ENCODE measurements around the gene PTPRQ. TPM values are rescaled to one million over a fixed set of nuclear protein-coding genes. Genes with fewer than 3 reads are reported as not detected.

Gene PTPRQ
- total RNA-seq, 4 donors from 2014 or later, result 1.8 to 12.8 (median 3.4) TPM

DNA sequence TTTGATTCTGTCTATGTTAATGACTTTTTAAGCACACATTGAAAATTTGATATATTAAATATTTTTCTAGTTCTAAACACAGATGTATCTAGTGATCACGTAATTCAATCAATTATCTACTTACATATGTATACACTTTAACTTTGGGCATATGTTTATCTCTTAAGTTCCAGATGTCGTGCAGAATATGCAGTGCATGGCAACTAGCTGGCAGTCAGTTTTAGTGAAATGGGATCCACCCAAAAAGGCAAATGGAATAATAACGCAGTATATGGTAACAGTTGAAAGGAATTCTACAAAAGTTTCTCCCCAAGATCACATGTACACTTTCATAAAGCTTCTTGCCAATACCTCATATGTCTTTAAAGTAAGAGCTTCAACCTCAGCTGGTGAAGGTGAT, 105.3 kb downstream of the PTPRQ start:
- 94 to 95% methylated on average over 3 of the region's 3 CpGs for WGBS, 2 donors
- H3K4me3 ChIP-seq, result no peak overlapping the region

DNA sequence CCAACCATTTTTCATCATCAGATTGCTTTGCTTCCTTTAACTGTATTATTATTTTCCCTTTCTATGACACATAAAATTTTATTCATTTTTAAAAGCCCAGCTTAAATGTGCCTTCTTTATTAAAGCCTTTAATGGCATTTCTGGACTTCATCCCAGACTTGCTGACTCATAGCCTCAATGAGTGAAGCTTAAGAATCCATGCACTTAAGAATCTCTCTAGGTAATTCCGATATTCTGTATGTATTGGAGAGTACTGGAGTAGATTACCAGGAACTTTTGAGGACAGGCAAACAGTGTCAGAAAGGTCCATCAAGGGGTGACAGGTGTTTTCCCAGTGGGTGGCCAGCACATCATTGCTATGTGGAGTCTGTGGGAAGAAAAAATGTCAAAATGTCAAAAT, 107.9 kb downstream of the PTPRQ start:
- no peaks in the 10 kb centered on the region for H3K9me3 ChIP-seq
- peaks cover 0 to 5% (median 0%) of the 10 kb centered on the region in 4 donors for H3K4me1 ChIP-seq
- no peak overlapping the region for H3K27ac ChIP-seq
- WGBS, 2 donors, result 10 to 21% methylated on average over 1 of the region's 1 CpG
- TF ChIP-seq EP300 (IDR thresholded peaks at IDR 0.05) (no peak), POLR2A (IDR thresholded peaks at IDR 0.05) (no peak)
- no peak for DNase-seq (ENCODE audit: low spot score in 2 of 2)
- H3K27me3 ChIP-seq, result no peaks in the 10 kb centered on the region
- H3K4me3 ChIP-seq, result no peak overlapping the region
- H3K36me3 ChIP-seq, result no peaks in the 10 kb centered on the region

More for the DNA sequence above, 105.3 kb downstream of the PTPRQ start:
- H3K27me3 ChIP-seq, result no peaks in the 10 kb centered on the region
- DNase-seq (ENCODE audit: low spot score in 2 of 2), result no peak
- no peak overlapping the region for H3K27ac ChIP-seq
- H3K9me3 ChIP-seq, result no peaks in the 10 kb centered on the region
- no peak for TF ChIP-seq POLR2A (IDR thresholded peaks at IDR 0.05)
- no peak for TF ChIP-seq EP300 (IDR thresholded peaks at IDR 0.05)
- TF ChIP-seq, protein P1, sequence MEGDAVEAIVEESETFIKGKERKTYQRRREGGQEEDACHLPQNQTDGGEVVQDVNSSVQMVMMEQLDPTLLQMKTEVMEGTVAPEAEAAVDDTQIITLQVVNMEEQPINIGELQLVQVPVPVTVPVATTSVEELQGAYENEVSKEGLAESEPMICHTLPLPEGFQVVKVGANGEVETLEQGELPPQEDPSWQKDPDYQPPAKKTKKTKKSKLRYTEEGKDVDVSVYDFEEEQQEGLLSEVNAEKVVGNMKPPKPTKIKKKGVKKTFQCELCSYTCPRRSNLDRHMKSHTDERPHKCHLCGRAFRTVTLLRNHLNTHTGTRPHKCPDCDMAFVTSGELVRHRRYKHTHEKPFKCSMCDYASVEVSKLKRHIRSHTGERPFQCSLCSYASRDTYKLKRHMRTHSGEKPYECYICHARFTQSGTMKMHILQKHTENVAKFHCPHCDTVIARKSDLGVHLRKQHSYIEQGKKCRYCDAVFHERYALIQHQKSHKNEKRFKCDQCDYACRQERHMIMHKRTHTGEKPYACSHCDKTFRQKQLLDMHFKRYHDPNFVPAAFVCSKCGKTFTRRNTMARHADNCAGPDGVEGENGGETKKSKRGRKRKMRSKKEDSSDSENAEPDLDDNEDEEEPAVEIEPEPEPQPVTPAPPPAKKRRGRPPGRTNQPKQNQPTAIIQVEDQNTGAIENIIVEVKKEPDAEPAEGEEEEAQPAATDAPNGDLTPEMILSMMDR (IDR thresholded peaks at IDR 0.05), result no peak
- H3K4me1 ChIP-seq, result peaks cover 0 to 5% (median 0%) of the 10 kb centered on the region in 4 donors
- no peaks in the 10 kb centered on the region for H3K36me3 ChIP-seq

DNA sequence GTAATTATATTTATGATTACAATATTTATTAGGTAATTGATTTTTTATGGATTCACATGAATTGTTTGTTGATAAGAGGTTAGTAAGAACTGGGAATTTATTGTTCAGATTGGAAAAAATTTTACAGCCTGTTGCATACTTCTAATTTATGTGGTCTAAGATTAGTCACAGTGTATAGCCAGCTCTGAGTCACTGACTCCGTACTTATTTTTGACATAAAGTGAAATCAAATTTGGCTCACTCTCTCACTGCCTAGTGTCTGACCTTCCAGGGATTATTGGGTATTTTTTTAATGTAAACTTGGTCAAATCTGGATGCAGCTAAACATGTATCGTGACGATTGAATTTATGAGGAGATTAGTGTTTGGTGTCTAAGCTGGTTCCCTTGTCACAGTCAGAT, 109.3 kb downstream of the PTPRQ start:
- no peak for DNase-seq (ENCODE audit: low spot score in 2 of 2)
- no peaks in the 10 kb centered on the region for H3K9me3 ChIP-seq
- H3K4me3 ChIP-seq, result no peak overlapping the region
- 71 to 72% methylated on average over 3 of the region's 3 CpGs for WGBS, 2 donors
- H3K4me1 ChIP-seq, result peaks cover 0 to 5% (median 0%) of the 10 kb centered on the region in 4 donors
- TF ChIP-seq, protein P1 (IDR thresholded peaks at IDR 0.05), result no peak
- no peaks in the 10 kb centered on the region for H3K27me3 ChIP-seq
- no peaks in the 10 kb centered on the region for H3K36me3 ChIP-seq
- no peak overlapping the region for H3K27ac ChIP-seq

DNA sequence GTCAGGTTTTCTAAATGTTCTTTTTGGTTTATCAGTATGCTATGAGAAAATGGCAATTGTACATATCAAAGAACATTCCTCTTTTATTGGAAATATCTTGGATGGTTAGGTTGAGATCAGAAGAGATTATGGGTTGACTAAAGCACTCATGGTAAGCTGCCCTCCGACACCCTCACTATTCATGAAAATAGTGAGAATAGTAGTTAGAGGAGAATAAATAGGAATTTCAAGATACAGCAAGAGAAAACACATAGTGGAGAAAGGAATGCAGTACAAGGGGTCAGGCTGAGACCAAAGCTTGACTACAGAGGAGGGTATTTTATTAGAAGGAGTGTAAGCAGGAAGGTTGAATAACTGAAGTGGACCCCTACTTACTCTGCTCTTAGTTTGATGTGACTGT, 112.5 kb downstream of the PTPRQ start:
- TF ChIP-seq, protein P1 (IDR thresholded peaks at IDR 0.05), result no peak
- no peak for TF ChIP-seq POLR2A (IDR thresholded peaks at IDR 0.05)
- no peak for TF ChIP-seq EP300 (IDR thresholded peaks at IDR 0.05)
- Histone ChIP-seq H3K27me3 (no peaks in the 10 kb centered on the region), H3K9me3 (no peaks in the 10 kb centered on the region), H3K36me3 (no peaks in the 10 kb centered on the region), H3K27ac (no peak overlapping the region), H3K4me3 (no peak overlapping the region), H3K4me1 (peaks cover 0 to 5% (median 0%) of the 10 kb centered on the region in 4 donors)
- no peak for DNase-seq (ENCODE audit: low spot score in 2 of 2)
- 66 to 69% methylated on average over 1 of the region's 1 CpG for WGBS, 2 donors

DNA sequence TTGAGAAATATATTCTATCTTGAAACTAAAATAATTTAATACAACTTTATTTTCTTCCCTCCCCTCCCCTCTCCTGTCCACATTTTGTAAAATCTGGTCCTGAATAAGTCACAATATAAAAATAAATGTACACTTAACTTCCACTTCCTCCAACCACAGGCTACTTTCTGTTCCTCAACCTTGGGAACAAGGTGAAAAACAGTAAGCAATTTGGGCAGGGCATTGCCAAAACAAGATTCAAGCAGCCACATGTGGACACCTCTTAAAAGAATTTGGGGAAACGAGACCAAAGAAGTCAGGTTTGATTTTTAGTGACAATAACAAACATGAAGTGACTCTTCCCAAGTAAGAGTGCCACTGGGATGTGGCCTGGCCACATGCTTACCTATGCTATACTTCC, 115.7 kb downstream of the PTPRQ start:
- no peaks in the 10 kb centered on the region for H3K4me1 ChIP-seq
- H3K9me3 ChIP-seq, result no peaks in the 10 kb centered on the region
- TF ChIP-seq, protein P1 (IDR thresholded peaks at IDR 0.05), result no peak
- no peak for TF ChIP-seq POLR2A (IDR thresholded peaks at IDR 0.05)
- no peak for TF ChIP-seq EP300 (IDR thresholded peaks at IDR 0.05)
- no peaks in the 10 kb centered on the region for H3K36me3 ChIP-seq
- DNase-seq (ENCODE audit: low spot score in 2 of 2), result no peak
- no peak overlapping the region for H3K27ac ChIP-seq
- no peaks in the 10 kb centered on the region for H3K27me3 ChIP-seq
- H3K4me3 ChIP-seq, result no peak overlapping the region
- 75 to 76% methylated on average over 1 of the region's 1 CpG for WGBS, 2 donors

DNA sequence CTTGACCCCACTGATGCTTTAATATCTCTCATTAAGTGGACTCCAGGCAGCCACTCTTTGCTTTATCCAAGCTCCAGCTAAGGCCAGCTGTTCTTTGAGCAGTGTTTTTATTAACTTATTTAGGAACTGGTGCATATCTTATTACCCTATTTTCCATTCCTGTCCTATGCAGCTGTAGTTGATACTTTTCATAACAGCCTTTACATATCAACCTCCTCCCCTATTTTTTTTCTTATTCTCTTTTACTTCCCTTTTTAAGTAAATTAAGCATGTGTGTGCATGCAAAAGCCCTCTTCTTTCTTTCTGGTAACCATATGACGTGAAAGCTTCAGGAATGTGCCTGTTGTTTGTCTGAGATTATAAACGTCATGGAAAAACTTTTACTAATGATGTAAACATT, 121.2 kb downstream of the PTPRQ start:
- Histone ChIP-seq H3K36me3 (no peaks in the 10 kb centered on the region), H3K4me3 (no peak overlapping the region), H3K27ac (no peak overlapping the region), H3K27me3 (no peaks in the 10 kb centered on the region), H3K4me1 (no peaks in the 10 kb centered on the region), H3K9me3 (no peaks in the 10 kb centered on the region)
- 21 to 28% methylated on average over 2 of the region's 2 CpGs for WGBS, 2 donors
- no peak for DNase-seq (ENCODE audit: low spot score in 2 of 2)
- TF ChIP-seq, protein P1 (IDR thresholded peaks at IDR 0.05), result no peak
- TF ChIP-seq POLR2A (IDR thresholded peaks at IDR 0.05), result no peak
- no peak for TF ChIP-seq EP300 (IDR thresholded peaks at IDR 0.05)

Measured in tibial nerve (tissue), 4 donors.